ENCODE measurements around the gene COL5A3.

Gene COL5A3

GRCh38 chr19:10021446-10021845, 11.1 kb upstream of the COL5A3 start:
- intact Hi-C loops (cut with micrococcal nuclease): no loop called here
- Mint-ChIP-seq H3K27ac (no peak overlapping the region), H3K4me3 (no peak overlapping the region), H3K36me3 (ENCODE audit: low read depth) (no peaks in the 10 kb centered on the region), H3K9me3 (no peaks in the 10 kb centered on the region), H3K4me1 (ENCODE audit: low read depth) (no peaks in the 10 kb centered on the region), H3K27me3 (peaks cover 14% of the 10 kb centered on the region)

- Mint-ChIP-seq H3K4me3 (no peak overlapping the region), H3K4me1 (ENCODE audit: low read depth) (no peaks in the 10 kb centered on the region), H3K36me3 (ENCODE audit: low read depth) (no peaks in the 10 kb centered on the region), H3K9me3 (no peaks in the 10 kb centered on the region), H3K27me3 (peaks cover 8% of the 10 kb centered on the region), H3K27ac (no peak overlapping the region)
- intact Hi-C loops (cut with micrococcal nuclease): no loop called here
Measured at GRCh38 chr19:10020851-10021250, 10.5 kb upstream of the COL5A3 start.

- intact Hi-C loops (cut with micrococcal nuclease): no loop called here
- no peak overlapping the region for H3K4me3 Mint-ChIP-seq
Measured at GRCh38 chr19:10019246-10019645, 8.9 kb upstream of the COL5A3 start.

GRCh38 chr19:10018786-10019185, 8.5 kb upstream of the COL5A3 start:
- no peak overlapping the region for H3K27ac Mint-ChIP-seq

More at GRCh38 chr19:10019246-10019645, 8.9 kb upstream of the COL5A3 start:
- Mint-ChIP-seq H3K36me3 (ENCODE audit: low read depth) (no peaks in the 10 kb centered on the region), H3K27ac (no peak overlapping the region), H3K27me3 (peaks cover 13% of the 10 kb centered on the region), H3K9me3 (no peaks in the 10 kb centered on the region), H3K4me1 (ENCODE audit: low read depth) (no peaks in the 10 kb centered on the region)

GRCh38 chr19:10018263-10018662, 8.0 kb upstream of the COL5A3 start:
- no peaks in the 10 kb centered on the region for H3K4me1 Mint-ChIP-seq (ENCODE audit: low read depth)
- H3K4me3 Mint-ChIP-seq: no peak overlapping the region

More at GRCh38 chr19:10018786-10019185, 8.5 kb upstream of the COL5A3 start:
- intact Hi-C loops (cut with micrococcal nuclease): no loop called here
- peaks cover 16% of the 10 kb centered on the region for H3K27me3 Mint-ChIP-seq
- no peaks in the 10 kb centered on the region for H3K9me3 Mint-ChIP-seq
- no peaks in the 10 kb centered on the region for H3K36me3 Mint-ChIP-seq (ENCODE audit: low read depth)
- no peaks in the 10 kb centered on the region for H3K4me1 Mint-ChIP-seq (ENCODE audit: low read depth)
- no peak overlapping the region for H3K4me3 Mint-ChIP-seq

DNA sequence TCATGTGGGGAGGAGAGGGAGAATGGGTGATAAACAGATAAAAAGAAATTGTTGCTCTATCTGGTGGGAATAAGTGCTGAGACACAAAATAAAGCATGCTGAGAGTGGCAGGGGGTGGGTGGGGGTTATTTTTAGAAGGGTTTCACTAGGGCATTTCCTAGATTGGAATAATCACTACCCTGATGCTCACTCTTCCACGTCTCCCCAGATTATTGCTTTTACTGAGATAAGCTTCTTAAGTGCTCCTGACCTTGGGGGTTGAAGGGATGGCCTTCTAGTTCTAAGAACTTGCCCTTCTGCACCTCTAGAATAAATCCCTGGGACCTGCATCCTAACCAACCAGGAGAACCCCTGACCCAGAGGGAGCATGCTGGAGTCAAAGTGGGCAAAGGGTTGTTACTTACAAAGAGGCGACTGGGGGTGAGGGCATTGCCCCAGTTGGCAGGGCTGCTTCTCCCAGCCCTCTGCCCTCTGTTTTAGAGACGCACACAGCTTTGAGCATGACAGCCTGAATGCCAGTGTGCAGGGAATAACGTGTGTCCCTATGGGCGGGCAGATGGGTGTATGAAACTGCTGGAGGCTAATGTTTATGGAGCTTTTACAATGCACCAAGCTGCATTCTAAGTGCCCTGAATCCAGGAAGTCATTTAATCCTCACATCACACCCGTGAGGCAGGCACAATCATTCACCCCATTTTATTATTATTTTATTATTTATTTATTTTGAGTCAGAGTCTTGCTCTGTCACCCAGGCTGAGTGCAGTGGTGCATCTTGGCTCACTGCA, 3.7 kb upstream of the COL5A3 start:
- Mint-ChIP-seq H3K36me3 (ENCODE audit: low read depth) (no peaks in the 10 kb centered on the region), H3K9me3 (no peaks in the 10 kb centered on the region), H3K27me3 (peaks cover 46% of the 10 kb centered on the region), H3K4me1 (ENCODE audit: low read depth) (peaks cover 6% of the 10 kb centered on the region), H3K27ac (no peak overlapping the region), H3K4me3 (no peak overlapping the region)
- intact Hi-C loops (cut with micrococcal nuclease): no loop called here

More at GRCh38 chr19:10018263-10018662, 8.0 kb upstream of the COL5A3 start:
- Mint-ChIP-seq H3K27me3 (peaks cover 20% of the 10 kb centered on the region), H3K9me3 (no peaks in the 10 kb centered on the region), H3K36me3 (ENCODE audit: low read depth) (no peaks in the 10 kb centered on the region), H3K27ac (no peak overlapping the region)
- intact Hi-C loops (cut with micrococcal nuclease): no loop called here

- Mint-ChIP-seq H3K4me1 (ENCODE audit: low read depth) (peaks cover 6% of the 10 kb centered on the region), H3K27ac (no peak within 1 kb of the TSS), H3K9me3 (no peaks in the 10 kb centered on the region), H3K4me3 (no peak within 1 kb of the TSS), H3K27me3 (peaks cover 53% of the 10 kb centered on the region), H3K36me3 (ENCODE audit: low read depth) (no peaks in the 10 kb centered on the region)
- intact Hi-C loops (cut with micrococcal nuclease): no loop called here
Measured at GRCh38 chr19:10013316-10013715, 3.0 kb upstream of the COL5A3 start, which contains the start of gene RDH8. TSS of gene RDH8 (plus strand) at chr19:10013483. CDS start at chr19:10013498, 15 bp downstream.

GRCh38 chr19:10011974-10012373, 1.7 kb upstream of the COL5A3 start:
- peaks cover 63% of the 10 kb centered on the region for H3K27me3 Mint-ChIP-seq
- no peaks in the 10 kb centered on the region for H3K9me3 Mint-ChIP-seq
- peaks cover 6% of the 10 kb centered on the region for H3K4me1 Mint-ChIP-seq (ENCODE audit: low read depth)
- H3K4me3 Mint-ChIP-seq: no peak overlapping the region
- intact Hi-C loops (cut with micrococcal nuclease): no loop called here
- H3K27ac Mint-ChIP-seq: no peak overlapping the region
- no peaks in the 10 kb centered on the region for H3K36me3 Mint-ChIP-seq (ENCODE audit: low read depth)

DNA sequence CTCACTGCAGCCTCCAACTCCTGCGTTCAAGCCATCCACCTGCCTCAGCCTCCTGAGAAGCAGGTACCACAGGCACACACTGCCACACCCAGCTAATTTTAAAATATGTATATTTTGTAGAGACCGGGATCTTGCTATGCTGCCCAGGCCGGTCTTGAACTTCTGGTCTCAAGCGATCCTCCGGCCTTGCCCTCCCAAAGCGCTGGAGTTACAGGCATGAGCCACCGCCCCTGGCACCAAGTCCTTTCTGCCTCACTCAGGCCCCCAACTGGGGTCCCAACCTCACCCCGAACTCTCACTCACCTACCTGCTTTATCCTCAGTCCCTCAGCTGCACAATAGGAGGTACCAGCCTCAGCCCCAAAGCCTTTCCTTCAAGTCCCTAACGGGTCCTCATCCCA, 635 bp upstream of the COL5A3 start:
- H3K4me3 Mint-ChIP-seq: no peak overlapping the region
- peaks cover 6% of the 10 kb centered on the region for H3K4me1 Mint-ChIP-seq (ENCODE audit: low read depth)
- no peak overlapping the region for H3K27ac Mint-ChIP-seq
- H3K27me3 Mint-ChIP-seq: peaks cover 70% of the 10 kb centered on the region
- H3K9me3 Mint-ChIP-seq: no peaks in the 10 kb centered on the region
- intact Hi-C loops (cut with micrococcal nuclease): no loop called here
- no peaks in the 10 kb centered on the region for H3K36me3 Mint-ChIP-seq (ENCODE audit: low read depth)

DNA sequence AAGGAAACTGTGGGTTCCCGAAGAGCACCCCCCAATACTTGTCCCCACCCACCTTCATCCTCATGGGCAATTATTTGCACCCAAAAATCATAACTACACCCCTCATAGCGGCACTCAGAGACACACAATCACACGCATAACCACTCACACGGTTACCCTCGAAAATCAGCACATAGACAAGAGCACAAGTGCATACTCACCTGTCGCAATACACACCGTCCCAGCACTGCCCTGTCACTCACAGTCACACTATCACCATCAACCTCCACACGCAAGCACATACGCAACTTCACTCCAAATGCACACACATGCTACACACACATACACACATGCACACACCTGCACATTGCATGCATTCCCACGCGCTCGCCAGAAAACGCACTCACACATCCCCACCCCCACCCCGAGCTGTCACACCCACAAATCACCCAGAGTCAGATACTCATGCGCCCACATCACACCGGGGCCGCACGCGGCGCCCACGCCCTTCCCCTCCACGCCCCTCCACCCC, 535 bp downstream of the COL5A3 start:
- no peaks in the 10 kb centered on the region for H3K36me3 Mint-ChIP-seq (ENCODE audit: low read depth)
- peaks cover 72% of the 10 kb centered on the region for H3K27me3 Mint-ChIP-seq
- intact Hi-C loops (cut with micrococcal nuclease): no loop called here
- H3K4me1 Mint-ChIP-seq (ENCODE audit: low read depth): peaks cover 6% of the 10 kb centered on the region
- no peak overlapping the region for H3K4me3 Mint-ChIP-seq
- H3K27ac Mint-ChIP-seq: no peak overlapping the region
- H3K9me3 Mint-ChIP-seq: no peaks in the 10 kb centered on the region

- H3K27me3 Mint-ChIP-seq: peaks cover 63% of the 10 kb centered on the region
- peaks cover 6% of the 10 kb centered on the region for H3K4me1 Mint-ChIP-seq (ENCODE audit: low read depth)
- no peak overlapping the region for H3K4me3 Mint-ChIP-seq
- no peak overlapping the region for H3K27ac Mint-ChIP-seq
- H3K36me3 Mint-ChIP-seq (ENCODE audit: low read depth): no peaks in the 10 kb centered on the region
- intact Hi-C loops (cut with micrococcal nuclease): no loop called here
- H3K9me3 Mint-ChIP-seq: no peaks in the 10 kb centered on the region
Measured at GRCh38 chr19:10008184-10008765, 2.0 kb downstream of the COL5A3 start.

DNA sequence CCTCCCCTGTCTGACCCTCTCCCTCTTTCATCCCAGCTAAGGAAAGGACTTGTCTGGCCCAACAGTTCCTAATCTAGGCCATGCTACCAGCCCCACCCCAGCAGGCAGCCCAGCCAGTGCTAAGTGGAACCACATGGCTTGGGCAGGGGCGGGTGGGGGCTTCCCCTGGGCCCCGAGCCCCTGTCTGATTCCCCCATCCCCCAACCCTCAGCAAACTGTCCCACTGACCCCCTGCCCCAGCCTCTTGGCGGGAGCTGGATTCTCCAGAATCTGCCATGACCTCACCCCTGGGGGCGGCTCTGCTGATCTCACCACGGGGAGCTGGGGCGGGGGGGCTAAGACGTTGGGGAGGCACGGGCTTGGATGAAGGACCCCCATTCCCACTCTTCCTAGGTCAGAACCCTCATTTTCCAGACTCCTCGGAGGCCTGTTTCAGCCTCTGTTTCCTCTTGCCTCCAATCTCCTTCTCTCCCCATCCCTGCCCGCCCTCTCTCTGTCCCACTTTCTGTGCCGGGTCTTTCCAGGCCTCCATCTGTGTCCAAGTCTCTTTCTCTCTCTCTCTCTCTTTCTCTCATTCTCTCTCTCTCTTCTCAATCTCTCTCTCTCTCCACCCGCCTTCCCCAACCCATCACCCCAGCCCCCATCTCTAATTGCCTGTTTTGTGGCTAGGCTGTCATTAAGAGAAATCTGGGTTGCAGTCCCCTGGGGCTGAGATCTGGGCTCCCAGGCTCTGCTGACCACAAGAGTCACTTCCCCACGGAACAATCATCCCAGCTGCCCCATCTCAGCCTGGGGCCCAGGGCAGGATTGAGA, 2.7 kb downstream of the COL5A3 start:
- intact Hi-C loops (cut with micrococcal nuclease): no loop called here
- Mint-ChIP-seq H3K27me3 (peaks cover 62% of the 10 kb centered on the region), H3K9me3 (no peaks in the 10 kb centered on the region), H3K4me1 (ENCODE audit: low read depth) (peaks cover 6% of the 10 kb centered on the region), H3K36me3 (ENCODE audit: low read depth) (no peaks in the 10 kb centered on the region), H3K4me3 (no peak overlapping the region), H3K27ac (no peak overlapping the region)

GRCh38 chr19:10006752-10007323, 3.5 kb downstream of the COL5A3 start:
- H3K36me3 Mint-ChIP-seq (ENCODE audit: low read depth): no peaks in the 10 kb centered on the region
- no peak overlapping the region for H3K27ac Mint-ChIP-seq
- H3K9me3 Mint-ChIP-seq: no peaks in the 10 kb centered on the region
- H3K27me3 Mint-ChIP-seq: peaks cover 54% of the 10 kb centered on the region
- H3K4me3 Mint-ChIP-seq: no peak overlapping the region
- H3K4me1 Mint-ChIP-seq (ENCODE audit: low read depth): peaks cover 6% of the 10 kb centered on the region
- intact Hi-C loops (cut with micrococcal nuclease): no loop called here
